NT2/D1 (cell line): ENCODE data around the gene RNF7.
"Not testable (repeated sequence)": the region's sequence is repeated elsewhere in the genome, so short reads cannot be mapped to it uniquely, and the experiment has no call there.

ENCODE experiments used
- DNase-seq: peaks from one replicate; pipeline ENCODE4 v3.0.0-alpha.2; 2011; ENCODE audit warnings: low read depth, low spot score
- H3K27me3 ChIP-seq: 2 replicates; pipeline ENCODE4 v1.6.0; 2011; ENCODE audit warnings: mild to moderate bottlenecking; ENCODE audit not compliant: insufficient read length, insufficient read depth
- H3K36me3 ChIP-seq: 2 replicates; pipeline ENCODE4 v1.6.1; 2011; ENCODE audit warnings: mild to moderate bottlenecking, low read length, mixed read lengths; ENCODE audit not compliant: insufficient read depth, insufficient read length
- H3K4me1 ChIP-seq: 2 replicates; pipeline ENCODE4 v1.5.1; 2011; ENCODE audit not compliant: insufficient read depth, insufficient read length
- H3K4me3 ChIP-seq: 2 replicates; pipeline ENCODE4 v1.5.1; 2011; ENCODE audit warnings: low read depth; ENCODE audit not compliant: insufficient read length
- H3K9ac ChIP-seq: 2 replicates; pipeline ENCODE4 v1.6.0; 2011; ENCODE audit warnings: low read depth; ENCODE audit not compliant: insufficient read length
- H3K9me3 ChIP-seq: 2 replicates; pipeline ENCODE4 v1.5.1; 2011; ENCODE audit warnings: mild to moderate bottlenecking, low read length; ENCODE audit not compliant: insufficient read depth
- SUZ12 ChIP-seq: IDR thresholded peaks from 2 replicates; pipeline ENCODE4 v1.6.1; 2011; ENCODE audit not compliant: insufficient read length, insufficient read depth; ENCODE audit errors: extremely low read depth
- YY1 ChIP-seq: IDR thresholded peaks from 2 replicates; pipeline ENCODE4 v1.6.1; 2011; ENCODE audit not compliant: insufficient read length, insufficient read depth
- ZNF274 ChIP-seq: IDR thresholded peaks from 2 replicates; pipeline ENCODE4 v1.6.1; 2011; ENCODE audit warnings: mild to moderate bottlenecking, low read depth, low read length

RNF7 gene

DNA sequence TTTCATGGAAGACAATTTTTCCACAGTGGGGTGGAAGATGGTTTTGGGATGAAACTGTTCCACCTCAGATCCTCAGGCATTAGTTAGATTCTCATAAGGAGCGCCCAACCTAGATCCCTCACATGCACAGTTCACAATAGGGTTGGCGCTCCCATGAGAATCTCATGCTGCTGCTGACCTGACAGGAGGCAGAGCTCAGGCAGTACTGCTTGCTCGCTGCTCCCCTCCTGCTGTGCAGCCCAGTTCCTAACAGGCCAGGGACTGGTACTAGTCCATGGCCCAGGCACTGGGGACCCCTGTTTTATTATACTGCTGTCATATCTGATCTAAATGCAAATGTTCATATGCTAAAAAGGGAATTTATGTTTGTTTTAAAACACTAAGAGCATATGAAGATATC lies 15.3 kb downstream of the RNF7 start:
- DNase-seq, result no peak
- TF ChIP-seq ZNF274 (no peak), YY1 (no peak), SUZ12 (no peak)
- Histone ChIP-seq H3K4me3 (no peak overlapping the region), H3K4me1 (peaks cover 3% of the 10 kb centered on the region), H3K9me3 (no peaks in the 10 kb centered on the region), H3K36me3 (peaks cover 14% of the 10 kb centered on the region), H3K9ac (no peak overlapping the region), H3K27me3 (no peaks in the 10 kb centered on the region)

DNA sequence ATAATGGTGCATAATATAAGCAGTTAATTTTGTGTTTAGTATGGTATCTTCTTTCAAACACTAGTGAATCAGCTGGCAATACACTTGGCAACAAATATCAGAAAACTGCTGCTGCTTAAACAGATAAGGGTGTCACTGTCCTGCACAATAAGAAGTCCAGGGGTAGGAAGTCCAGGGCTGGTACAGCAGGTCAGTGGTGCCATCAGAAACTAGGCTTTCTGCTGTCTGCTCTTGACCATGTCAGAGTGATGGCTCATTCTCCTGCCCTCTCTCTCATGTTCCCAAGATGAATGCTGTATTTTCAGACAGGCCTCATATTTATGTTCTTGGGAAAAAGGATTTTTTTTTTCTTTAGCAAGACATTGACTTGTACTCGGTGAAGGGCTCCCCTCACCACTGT lies 15.9 kb downstream of the RNF7 start:
- Histone ChIP-seq H3K4me3 (no peak overlapping the region), H3K27me3 (no peaks in the 10 kb centered on the region), H3K9me3 (no peaks in the 10 kb centered on the region), H3K36me3 (peaks cover 10% of the 10 kb centered on the region), H3K4me1 (peaks cover 3% of the 10 kb centered on the region), H3K9ac (no peak overlapping the region)
- DNase-seq, result no peak
- TF ChIP-seq YY1 (no peak), ZNF274 (no peak), SUZ12 (no peak)

DNA sequence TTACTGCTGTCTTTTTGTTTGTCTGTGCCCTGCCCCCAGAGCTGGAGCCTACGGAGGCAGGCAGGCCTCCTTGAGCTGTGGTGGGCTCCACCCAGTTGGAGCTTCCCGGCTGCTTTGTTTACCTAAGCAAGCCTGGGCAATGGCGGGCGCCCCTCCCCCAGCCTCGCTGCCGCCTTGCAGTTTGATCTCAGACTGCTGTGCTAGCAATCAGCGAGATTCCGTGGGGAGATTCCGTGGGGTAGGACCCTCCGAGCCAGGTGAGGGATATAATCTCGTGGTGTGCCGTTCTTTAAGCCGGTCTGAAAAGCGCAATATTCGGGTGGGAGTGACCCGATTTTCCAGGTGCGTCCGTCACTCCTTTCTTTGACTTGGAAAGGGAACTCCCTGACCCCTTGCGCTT lies 24.5 kb downstream of the RNF7 start:
- not testable (repeated sequence) for H3K9ac ChIP-seq, H3K36me3 ChIP-seq, H3K27me3 ChIP-seq, DNase-seq, H3K4me1 ChIP-seq
- peak overlapping the region; percentile 30 for H3K4me3 ChIP-seq
- peaks cover 21% of the 10 kb centered on the region; the same call in 1 of the 2 replicates for H3K9me3 ChIP-seq

DNA sequence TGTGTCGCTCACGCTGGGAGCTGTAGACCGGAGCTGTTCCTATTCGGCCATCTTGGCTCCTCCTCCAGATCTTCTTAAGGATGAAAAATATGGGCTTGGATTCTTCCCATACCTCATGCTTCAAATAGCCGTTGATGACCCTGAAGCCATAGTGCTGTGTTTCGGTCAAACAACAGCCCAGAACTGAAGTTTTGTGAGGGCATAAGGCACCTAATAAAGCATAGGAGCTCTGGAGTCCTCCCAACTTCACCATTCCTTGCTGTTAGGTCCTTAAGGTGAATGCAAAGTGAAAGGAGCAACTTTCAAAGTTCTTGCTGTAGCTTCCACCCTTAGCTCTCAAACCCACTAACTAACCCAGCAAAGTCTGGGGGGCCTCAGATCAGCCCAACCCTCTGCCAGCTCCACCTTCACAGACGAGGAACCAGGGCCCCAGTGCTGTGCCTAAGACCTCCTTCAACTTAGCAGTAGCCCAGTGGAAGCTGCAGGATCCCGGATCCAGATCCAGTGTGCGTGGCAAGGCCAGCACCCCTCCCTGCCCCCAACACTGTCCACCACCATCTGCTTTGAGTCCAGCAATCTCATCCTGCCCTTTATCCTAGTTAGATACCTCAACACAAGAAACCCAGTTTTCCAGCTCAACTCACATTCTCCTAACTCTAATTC lies 25.1 kb downstream of the RNF7 start, which contains the start of gene GRK7:
Gene GRK7, plus strand, starts transcription at position 321 of the 663 bp plus-strand sequence. CDS start 14,877 bp downstream, outside the sequence.
- H3K9me3 ChIP-seq, result peaks cover 21% of the 10 kb centered on the region; the same call in 1 of the 2 replicates
- TF ChIP-seq SUZ12 (no peak), YY1 (no peak), ZNF274 (no peak)
- no peaks in the 10 kb centered on the region for H3K4me1 ChIP-seq
- H3K4me3 ChIP-seq, result peak within 1 kb of the TSS; percentile 30
- DNase-seq, result no peak
- no peaks in the 10 kb centered on the region for H3K27me3 ChIP-seq
- H3K36me3 ChIP-seq, result no peaks in the 10 kb centered on the region
- peak within 1 kb of the TSS; percentile 24 for H3K9ac ChIP-seq

DNA sequence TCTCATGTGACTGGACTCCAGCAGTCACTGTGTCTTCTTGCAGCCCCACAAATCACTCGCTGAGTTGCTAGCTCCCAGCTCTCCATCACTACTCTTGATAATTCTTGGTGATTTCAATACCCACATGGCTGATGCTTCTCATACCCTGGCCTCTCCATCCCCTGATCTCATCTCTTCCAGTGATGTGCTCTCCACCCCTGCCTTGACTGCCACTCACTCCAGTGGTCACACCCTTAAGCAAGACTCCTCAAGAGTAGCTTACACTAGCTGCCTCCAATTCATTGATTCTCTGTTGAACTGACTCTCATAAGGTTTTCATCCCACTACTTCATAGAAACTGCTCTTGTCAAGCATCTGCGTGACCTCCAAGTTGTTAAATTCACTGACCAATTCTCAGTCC lies 25.9 kb downstream of the RNF7 start:
- TF ChIP-seq YY1, result no peak
- no peak for TF ChIP-seq ZNF274
- no peak for TF ChIP-seq SUZ12
- peaks cover 21% of the 10 kb centered on the region; the same call in 1 of the 2 replicates for H3K9me3 ChIP-seq
- no peaks in the 10 kb centered on the region for H3K27me3 ChIP-seq
- H3K9ac ChIP-seq, result no peak overlapping the region
- H3K36me3 ChIP-seq, result no peaks in the 10 kb centered on the region
- no peaks in the 10 kb centered on the region for H3K4me1 ChIP-seq
- DNase-seq, result no peak
- H3K4me3 ChIP-seq, result no peak overlapping the region

DNA sequence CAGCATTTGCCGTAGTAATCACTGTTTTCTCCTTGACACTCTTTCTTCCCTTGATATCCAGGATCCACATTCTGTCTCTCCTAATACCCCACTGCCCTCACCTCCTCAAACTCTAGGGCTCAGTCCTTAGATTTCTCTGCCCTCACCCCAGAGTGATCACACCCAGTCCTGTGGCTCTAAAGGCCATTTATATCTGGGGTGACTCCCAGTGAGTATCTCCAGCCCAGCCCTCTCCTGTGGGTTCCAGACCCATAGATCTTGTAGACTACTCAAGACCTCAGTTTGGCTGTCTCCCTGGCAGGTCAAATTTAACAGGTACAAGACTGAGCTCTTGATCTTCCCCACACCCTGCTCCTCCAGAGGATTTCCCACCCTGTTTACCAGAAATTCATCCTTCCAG lies 26.4 kb downstream of the RNF7 start:
- Histone ChIP-seq H3K36me3 (no peaks in the 10 kb centered on the region), H3K4me3 (no peak overlapping the region), H3K27me3 (no peaks in the 10 kb centered on the region), H3K9me3 (peaks cover 21% of the 10 kb centered on the region; the same call in 1 of the 2 replicates), H3K4me1 (no peaks in the 10 kb centered on the region), H3K9ac (no peak overlapping the region)
- no peak for DNase-seq
- TF ChIP-seq SUZ12 (no peak), ZNF274 (no peak), YY1 (no peak)

DNA sequence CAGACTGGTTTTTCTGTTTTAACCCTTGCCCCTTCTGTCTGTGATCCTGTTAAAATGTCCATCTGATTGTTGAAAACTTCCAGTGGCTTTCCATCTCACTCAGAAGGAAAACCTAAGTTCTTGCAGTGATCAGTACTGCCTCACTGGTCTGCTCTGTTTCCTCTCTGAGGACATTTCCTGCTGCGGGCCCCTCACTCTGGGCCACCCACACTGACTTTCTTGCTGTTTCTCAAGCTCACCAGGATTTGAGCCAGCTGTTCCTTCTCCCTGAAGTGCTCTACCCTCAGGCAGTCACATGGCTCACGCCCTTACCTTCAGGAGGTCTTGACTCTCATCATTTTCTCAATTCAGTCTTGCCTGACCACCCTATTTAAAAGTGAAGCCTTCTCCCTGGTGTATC lies 26.9 kb downstream of the RNF7 start:
- Histone ChIP-seq H3K9me3 (peaks cover 21% of the 10 kb centered on the region; the same call in 1 of the 2 replicates), H3K36me3 (no peaks in the 10 kb centered on the region), H3K4me3 (no peak overlapping the region), H3K9ac (no peak overlapping the region), H3K27me3 (no peaks in the 10 kb centered on the region), H3K4me1 (no peaks in the 10 kb centered on the region)
- no peak for DNase-seq
- TF ChIP-seq YY1 (no peak), SUZ12 (no peak), ZNF274 (no peak)
